Measurements from ENCODE around the gene GNG11. TPM values are rescaled to one million over a fixed set of nuclear protein-coding genes. Genes with fewer than 3 reads are reported as not detected.

GNG11 gene
- polyA plus RNA-seq, 1 donor from 2014 or later, result 2.6 TPM

Other genes starting within 250 kb of the GNG11 start
- gene TFPI2, start 31.0 kb upstream of the GNG11 start, polyA plus RNA-seq, result not detected
- not detected for gene GNGT1, start 15.2 kb upstream of the GNG11 start, polyA plus RNA-seq
- gene BET1, start 82.6 kb downstream of the GNG11 start, polyA plus RNA-seq, result 24.8 TPM

All from IgD-negative memory B cell (primary cell).